LNCaP clone FGC (cell line): ENCODE data around the gene GPC6.

Source experiments
- DNase-seq: peaks from one replicate; pipeline ENCODE4 v3.0.0-alpha.2; 2011; ENCODE audit warnings: low read depth
- H3K4me3 ChIP-seq: 2 replicates; pipeline ENCODE4 v1.5.1; 2011; ENCODE audit warnings: mild to moderate bottlenecking, low read depth, low read length, control low read depth
- CTCF ChIP-seq: IDR thresholded peaks from 2 replicates; pipeline ENCODE4 v1.5.1; 2012; ENCODE audit warnings: mild to moderate bottlenecking; ENCODE audit not compliant: control insufficient read depth, insufficient read depth; ENCODE audit errors: extremely low read depth

The GPC6 gene

DNA sequence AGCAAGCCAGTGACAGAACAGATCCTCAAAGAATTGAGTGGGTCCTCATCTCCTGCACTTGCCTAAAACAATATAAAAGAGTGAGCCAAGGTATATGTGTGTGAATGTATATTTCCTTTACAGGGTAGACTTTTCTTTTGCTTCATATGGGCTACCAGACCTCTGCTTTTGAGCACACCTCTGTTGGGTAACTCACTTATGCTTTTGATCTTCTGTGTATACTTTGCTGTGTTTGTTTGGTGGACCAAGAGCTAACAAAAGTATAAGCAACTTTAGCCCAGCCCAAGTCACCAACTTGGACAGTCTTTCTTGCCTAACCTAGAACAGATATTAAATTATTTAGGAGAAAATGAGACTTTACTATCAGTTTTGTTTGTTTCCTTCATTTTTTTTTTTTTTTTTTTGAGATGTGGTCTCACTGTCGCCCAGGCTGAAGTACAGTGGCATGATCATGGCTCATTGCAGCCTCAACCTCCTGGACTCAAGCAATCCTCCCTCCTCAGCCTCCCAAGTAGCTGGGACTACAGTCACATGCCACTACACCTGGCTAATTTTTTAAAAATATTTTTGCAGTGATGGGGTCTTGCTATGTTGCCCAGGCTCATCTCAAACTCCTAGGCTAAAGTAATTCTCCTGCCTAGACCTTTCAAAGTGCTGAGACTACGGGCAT is 739.8 kb downstream of the GPC6 start:
- DNase-seq = no peak
- H3K4me3 ChIP-seq = no peak overlapping the region
- TF ChIP-seq CTCF = no peak

DNA sequence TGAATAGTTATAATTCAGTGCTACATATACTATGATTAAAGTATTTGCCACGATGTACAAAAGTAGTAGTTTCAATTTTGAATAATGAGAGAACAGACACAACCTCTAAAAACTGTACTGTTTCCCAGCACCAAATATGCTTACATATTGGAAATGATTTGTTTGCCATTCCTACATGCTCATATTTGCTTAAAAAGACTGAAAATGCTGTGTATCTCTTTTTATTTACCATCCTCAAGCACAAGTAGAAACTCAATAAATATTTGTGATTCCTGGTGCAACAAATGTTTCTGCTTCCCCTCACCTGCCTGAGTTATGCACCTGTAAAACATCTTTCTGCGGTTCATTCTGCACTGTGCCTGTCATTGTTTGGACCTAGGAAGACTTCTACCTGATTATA is 740.7 kb downstream of the GPC6 start:
- no peak for DNase-seq
- no peak overlapping the region for H3K4me3 ChIP-seq
- TF ChIP-seq CTCF = no peak

GRCh38 chr13:93975242-93975641 is 748.6 kb downstream of the GPC6 start:
- TF ChIP-seq CTCF = no peak
- DNase-seq = no peak

DNA sequence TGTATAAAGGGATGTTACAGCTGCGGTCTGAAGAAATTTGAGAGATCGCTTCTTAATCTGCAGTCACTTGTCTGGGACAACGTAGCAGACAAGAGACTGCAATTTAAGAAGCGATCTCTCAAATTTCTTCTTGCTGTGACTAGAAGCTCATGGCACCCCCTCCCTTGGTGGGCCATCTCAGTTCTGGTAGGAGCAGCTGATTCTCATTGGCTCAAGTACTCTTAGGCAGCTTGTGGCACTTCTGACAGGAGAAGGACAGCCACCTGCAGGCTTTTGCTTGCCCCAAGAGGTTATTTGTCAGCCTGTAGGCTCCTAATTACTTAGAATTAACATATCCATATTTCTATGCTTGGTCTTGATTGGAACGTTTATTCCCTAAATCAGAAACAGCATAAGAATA is 749.9 kb downstream of the GPC6 start:
- no peak for DNase-seq
- no peak overlapping the region for H3K4me3 ChIP-seq
- no peak for TF ChIP-seq CTCF

More at GRCh38 chr13:93975242-93975641, 748.6 kb downstream of the GPC6 start:
- H3K4me3 ChIP-seq = no peak overlapping the region

DNA sequence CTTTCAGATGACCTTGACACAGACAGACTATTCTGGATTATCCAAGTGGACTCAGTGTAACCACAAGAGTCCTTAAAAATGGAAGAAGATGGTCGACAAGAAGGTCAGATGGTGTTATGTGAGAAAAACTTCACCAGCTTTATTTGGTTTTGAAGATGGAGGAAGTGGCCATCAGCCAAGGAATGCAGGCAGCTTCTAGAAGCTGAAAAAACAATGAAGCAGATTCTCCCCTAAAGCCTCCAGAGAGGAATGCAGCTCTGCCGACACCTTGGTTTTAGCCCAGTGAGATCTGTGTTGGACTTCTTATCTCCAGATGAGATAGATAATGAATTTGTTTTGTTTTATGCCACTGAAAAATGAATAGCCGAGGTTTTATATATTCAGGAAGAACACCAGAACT is 751.4 kb downstream of the GPC6 start:
- no peak overlapping the region for H3K4me3 ChIP-seq
- no peak for TF ChIP-seq CTCF
- DNase-seq = no peak

- no peak for DNase-seq
- TF ChIP-seq CTCF = no peak
Observed at GRCh38 chr13:93981426-93981977, 754.9 kb downstream of the GPC6 start.

More at GRCh38 chr13:93981426-93981977, 754.9 kb downstream of the GPC6 start:
- no peak overlapping the region for H3K4me3 ChIP-seq
